ENCODE measurements around the gene MSANTD7.

The MSANTD7 gene

GRCh38 chr10:14837757-14838581 lies at the start of gene MSANTD7, which contains the start of the genes CDNF and HSPA14 (continued):
- TF ChIP-seq ZNF501 (tag by site-specific recombination; IDR thresholded peaks at IDR 0.05) = peak; percentile 93
- peak; percentile 23; the same call in 1 of the 2 replicates for TF ChIP-seq PBX3 (CRISPR knock-in tag; IDR thresholded peaks at IDR 0.05)
- TF ChIP-seq ZNF335 (tag by site-specific recombination; conservative IDR thresholded peaks at IDR 0.05) = peak; percentile 99
- TF ChIP-seq, protein P1, sequence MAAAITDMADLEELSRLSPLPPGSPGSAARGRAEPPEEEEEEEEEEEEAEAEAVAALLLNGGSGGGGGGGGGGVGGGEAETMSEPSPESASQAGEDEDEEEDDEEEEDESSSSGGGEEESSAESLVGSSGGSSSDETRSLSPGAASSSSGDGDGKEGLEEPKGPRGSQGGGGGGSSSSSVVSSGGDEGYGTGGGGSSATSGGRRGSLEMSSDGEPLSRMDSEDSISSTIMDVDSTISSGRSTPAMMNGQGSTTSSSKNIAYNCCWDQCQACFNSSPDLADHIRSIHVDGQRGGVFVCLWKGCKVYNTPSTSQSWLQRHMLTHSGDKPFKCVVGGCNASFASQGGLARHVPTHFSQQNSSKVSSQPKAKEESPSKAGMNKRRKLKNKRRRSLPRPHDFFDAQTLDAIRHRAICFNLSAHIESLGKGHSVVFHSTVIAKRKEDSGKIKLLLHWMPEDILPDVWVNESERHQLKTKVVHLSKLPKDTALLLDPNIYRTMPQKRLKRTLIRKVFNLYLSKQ (tag by site-specific recombination; IDR thresholded peaks at IDR 0.05; ENCODE audit: borderline replicate concordance) = 0 out of 2 replicates have a peak, but pooled peaks have one; percentile 14
- peak; percentile 88 for TF ChIP-seq ZIC2 (tag by site-specific recombination; IDR thresholded peaks at IDR 0.05)
- TF ChIP-seq ZNF112 (tag by site-specific recombination; IDR thresholded peaks at IDR 0.05) = no peak
- peak; percentile 45; the same call in 1 of the 2 replicates for TF ChIP-seq ZNF394 (tag by site-specific recombination; IDR thresholded peaks at IDR 0.05; ENCODE audit: borderline replicate concordance)
- peak; percentile 75 for TF ChIP-seq ZNF2 (tag by site-specific recombination; IDR thresholded peaks at IDR 0.05)
- TF ChIP-seq MEIS1 (CRISPR knock-in tag; IDR thresholded peaks at IDR 0.05; ENCODE audit: borderline replicate concordance) = no peak
- peak; percentile 75; the same call in 1 of the 2 replicates for TF ChIP-seq ZNF391 (tag by site-specific recombination; IDR thresholded peaks at IDR 0.05; ENCODE audit: borderline replicate concordance, low read depth)
- peak; percentile 32; the same call in 1 of the 2 replicates for TF ChIP-seq ZNF692 (tag by site-specific recombination; IDR thresholded peaks at IDR 0.05)
- TF ChIP-seq ZNF521 (tag by site-specific recombination; IDR thresholded peaks at IDR 0.05) = no peak
- no peak for TF ChIP-seq ZNF133 (tag by site-specific recombination; IDR thresholded peaks at IDR 0.05)
- TF ChIP-seq ZBTB20 (tag by site-specific recombination; IDR thresholded peaks at IDR 0.05) = peak; percentile 58
- TF ChIP-seq, protein P2, sequence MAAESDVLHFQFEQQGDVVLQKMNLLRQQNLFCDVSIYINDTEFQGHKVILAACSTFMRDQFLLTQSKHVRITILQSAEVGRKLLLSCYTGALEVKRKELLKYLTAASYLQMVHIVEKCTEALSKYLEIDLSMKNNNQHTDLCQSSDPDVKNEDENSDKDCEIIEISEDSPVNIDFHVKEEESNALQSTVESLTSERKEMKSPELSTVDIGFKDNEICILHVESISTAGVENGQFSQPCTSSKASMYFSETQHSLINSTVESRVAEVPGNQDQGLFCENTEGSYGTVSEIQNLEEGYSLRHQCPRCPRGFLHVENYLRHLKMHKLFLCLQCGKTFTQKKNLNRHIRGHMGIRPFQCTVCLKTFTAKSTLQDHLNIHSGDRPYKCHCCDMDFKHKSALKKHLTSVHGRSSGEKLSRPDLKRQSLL (tag by site-specific recombination; IDR thresholded peaks at IDR 0.05) = no peak
- peak; percentile 55; the same call in 1 of the 2 replicates for TF ChIP-seq ZNF629 (tag by site-specific recombination; IDR thresholded peaks at IDR 0.05)
- TF ChIP-seq TRIM28 (IDR thresholded peaks at IDR 0.05; ENCODE audit: borderline replicate concordance, low read length) = peak; percentile 87; the same call in 1 of the 2 replicates
- peak; percentile 76 for TF ChIP-seq ZNF10 (tag by site-specific recombination; IDR thresholded peaks at IDR 0.05)
- TF ChIP-seq ZNF600 (tag by site-specific recombination; IDR thresholded peaks at IDR 0.05) = peak; percentile 90
- TF ChIP-seq ZNF585B (tag by site-specific recombination; IDR thresholded peaks at IDR 0.05) = no peak
- TF ChIP-seq YY1 (tag by site-specific recombination; IDR thresholded peaks at IDR 0.05) = peak; percentile 77
- TF ChIP-seq FEZF1 (tag by site-specific recombination; IDR thresholded peaks at IDR 0.05) = no peak
- TF ChIP-seq ZEB2 (tag by site-specific recombination; IDR thresholded peaks at IDR 0.05) = peak; percentile 46
- peak; percentile 51; the same call in 1 of the 2 replicates for TF ChIP-seq ZNF324 (tag by site-specific recombination; IDR thresholded peaks at IDR 0.05)
- TF ChIP-seq ZNF488 (tag by site-specific recombination; IDR thresholded peaks at IDR 0.05) = no peak
- TF ChIP-seq ZNF138 (tag by site-specific recombination; IDR thresholded peaks at IDR 0.05; ENCODE audit: borderline replicate concordance) = no peak
- TF ChIP-seq KLF8 (tag by site-specific recombination; IDR thresholded peaks at IDR 0.05) = peak; percentile 21; the same call in 1 of the 2 replicates
- peak; percentile 88 for TF ChIP-seq ZBTB17 (tag by site-specific recombination; IDR thresholded peaks at IDR 0.05)
- TF ChIP-seq, protein P3, sequence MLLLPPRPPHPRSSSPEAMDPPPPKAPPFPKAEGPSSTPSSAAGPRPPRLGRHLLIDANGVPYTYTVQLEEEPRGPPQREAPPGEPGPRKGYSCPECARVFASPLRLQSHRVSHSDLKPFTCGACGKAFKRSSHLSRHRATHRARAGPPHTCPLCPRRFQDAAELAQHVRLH (tag by site-specific recombination; IDR thresholded peaks at IDR 0.05) = 0 out of 2 replicates have a peak, but pooled peaks have one; percentile 35
- TF ChIP-seq, protein P4, sequence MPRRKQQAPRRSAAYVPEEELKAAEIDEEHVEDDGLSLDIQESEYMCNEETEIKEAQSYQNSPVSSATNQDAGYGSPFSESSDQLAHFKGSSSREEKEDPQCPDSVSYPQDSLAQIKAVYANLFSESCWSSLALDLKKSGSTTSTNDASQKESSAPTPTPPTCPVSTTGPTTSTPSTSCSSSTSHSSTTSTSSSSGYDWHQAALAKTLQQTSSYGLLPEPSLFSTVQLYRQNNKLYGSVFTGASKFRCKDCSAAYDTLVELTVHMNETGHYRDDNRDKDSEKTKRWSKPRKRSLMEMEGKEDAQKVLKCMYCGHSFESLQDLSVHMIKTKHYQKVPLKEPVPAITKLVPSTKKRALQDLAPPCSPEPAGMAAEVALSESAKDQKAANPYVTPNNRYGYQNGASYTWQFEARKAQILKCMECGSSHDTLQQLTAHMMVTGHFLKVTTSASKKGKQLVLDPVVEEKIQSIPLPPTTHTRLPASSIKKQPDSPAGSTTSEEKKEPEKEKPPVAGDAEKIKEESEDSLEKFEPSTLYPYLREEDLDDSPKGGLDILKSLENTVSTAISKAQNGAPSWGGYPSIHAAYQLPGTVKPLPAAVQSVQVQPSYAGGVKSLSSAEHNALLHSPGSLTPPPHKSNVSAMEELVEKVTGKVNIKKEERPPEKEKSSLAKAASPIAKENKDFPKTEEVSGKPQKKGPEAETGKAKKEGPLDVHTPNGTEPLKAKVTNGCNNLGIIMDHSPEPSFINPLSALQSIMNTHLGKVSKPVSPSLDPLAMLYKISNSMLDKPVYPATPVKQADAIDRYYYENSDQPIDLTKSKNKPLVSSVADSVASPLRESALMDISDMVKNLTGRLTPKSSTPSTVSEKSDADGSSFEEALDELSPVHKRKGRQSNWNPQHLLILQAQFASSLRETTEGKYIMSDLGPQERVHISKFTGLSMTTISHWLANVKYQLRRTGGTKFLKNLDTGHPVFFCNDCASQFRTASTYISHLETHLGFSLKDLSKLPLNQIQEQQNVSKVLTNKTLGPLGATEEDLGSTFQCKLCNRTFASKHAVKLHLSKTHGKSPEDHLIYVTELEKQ (tag by site-specific recombination; IDR thresholded peaks at IDR 0.05; ENCODE audit: borderline replicate concordance) = no peak

Data from HEK293 (cell line).